GM19455 (cell line): ENCODE data around the gene RNF5.
"Not testable (repeated sequence)": the region's sequence is repeated elsewhere in the genome, so short reads cannot be mapped to it uniquely, and the experiment has no call there.

Experiments
- ATAC-seq: cut with Tn5 transposase; IDR thresholded peaks from one replicate; pipeline ENCODE4 v1.9.1; 2021; ENCODE audit not compliant: unreplicated experiment

The RNF5 gene

DNA sequence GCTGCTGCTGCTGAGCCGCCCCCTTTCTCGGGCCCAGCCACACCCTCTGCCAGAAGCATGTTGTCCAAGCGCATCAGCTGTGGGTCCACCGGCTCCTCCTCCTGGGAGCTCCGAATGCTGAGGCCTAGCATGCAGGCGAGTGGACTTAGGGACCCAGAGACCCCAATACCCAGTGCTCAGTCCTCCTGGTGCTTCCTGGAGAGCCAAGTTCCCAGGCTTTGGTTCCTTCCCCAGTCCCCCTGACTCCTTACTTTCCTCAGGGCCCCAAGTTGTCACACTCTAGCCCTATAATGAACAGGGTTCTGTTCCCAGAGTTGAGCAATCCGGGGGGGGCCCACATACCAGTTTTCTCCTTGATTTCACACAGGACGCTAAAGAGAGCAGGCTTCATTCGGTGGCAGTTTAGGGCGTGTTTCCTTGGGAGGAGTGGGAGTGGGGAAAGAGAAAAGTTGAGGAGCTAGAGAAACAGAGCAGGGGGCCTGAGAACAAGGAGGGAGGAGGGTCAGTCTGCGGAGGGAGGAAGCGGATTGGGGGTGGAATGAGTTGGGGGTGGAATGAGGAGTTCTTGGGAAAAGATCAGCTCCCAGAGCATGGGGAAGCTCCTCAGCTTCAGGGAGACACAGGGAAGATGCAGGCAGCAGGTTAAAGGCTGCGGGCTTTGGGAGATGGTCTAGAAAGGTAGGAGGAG is 10.3 kb downstream of the RNF5 start:
- ATAC-seq, result no peak

DNA sequence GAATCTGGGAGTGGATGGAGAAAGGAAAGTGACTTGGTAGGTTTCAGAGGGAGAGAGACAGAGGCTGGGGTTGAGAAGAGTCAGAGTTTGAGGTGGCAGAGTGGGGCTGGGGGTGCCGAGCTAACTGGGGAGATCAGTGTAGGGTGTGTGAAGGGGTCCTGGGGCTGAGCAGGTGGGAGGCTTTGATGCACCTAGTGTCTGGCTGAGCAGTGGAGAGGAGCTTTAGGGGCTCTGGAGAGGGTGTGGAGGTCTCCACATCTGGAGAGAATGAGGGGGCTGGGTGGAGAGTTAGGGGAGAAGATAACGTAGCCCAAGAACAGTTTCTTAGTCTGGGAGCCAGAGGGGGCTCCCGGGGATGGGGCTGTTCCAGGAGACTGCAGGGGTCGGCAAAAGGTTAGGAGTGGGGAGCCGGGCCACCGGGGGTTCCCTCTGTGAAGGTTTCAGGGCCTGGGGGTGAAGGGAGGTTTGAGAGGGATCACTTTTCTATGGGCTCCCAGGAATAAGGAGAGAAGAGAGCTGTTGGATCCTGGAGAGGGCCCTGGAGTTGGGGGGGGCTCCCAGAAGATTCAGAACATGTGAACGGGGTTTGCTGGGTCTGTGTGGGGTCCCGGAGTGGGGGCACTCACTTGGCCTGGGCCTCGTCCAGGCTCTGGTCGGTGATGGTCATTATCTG is 11.0 kb downstream of the RNF5 start:
- ATAC-seq, result no peak

- ATAC-seq, result no peak
Measured at GRCh38 chr6:32189742-32190053, 11.5 kb downstream of the RNF5 start.

- peak; percentile 44 for ATAC-seq
Measured at GRCh38 chr6:32190054-32190851, 12.0 kb downstream of the RNF5 start, which contains the start of gene PBX2. Gene PBX2 (minus strand): TSS chr6:32190202. CDS start chr6:32189915, 287 bp downstream.

GRCh38 chr6:32190911-32191677 is 12.9 kb downstream of the RNF5 start:
- ATAC-seq, result no peak

DNA sequence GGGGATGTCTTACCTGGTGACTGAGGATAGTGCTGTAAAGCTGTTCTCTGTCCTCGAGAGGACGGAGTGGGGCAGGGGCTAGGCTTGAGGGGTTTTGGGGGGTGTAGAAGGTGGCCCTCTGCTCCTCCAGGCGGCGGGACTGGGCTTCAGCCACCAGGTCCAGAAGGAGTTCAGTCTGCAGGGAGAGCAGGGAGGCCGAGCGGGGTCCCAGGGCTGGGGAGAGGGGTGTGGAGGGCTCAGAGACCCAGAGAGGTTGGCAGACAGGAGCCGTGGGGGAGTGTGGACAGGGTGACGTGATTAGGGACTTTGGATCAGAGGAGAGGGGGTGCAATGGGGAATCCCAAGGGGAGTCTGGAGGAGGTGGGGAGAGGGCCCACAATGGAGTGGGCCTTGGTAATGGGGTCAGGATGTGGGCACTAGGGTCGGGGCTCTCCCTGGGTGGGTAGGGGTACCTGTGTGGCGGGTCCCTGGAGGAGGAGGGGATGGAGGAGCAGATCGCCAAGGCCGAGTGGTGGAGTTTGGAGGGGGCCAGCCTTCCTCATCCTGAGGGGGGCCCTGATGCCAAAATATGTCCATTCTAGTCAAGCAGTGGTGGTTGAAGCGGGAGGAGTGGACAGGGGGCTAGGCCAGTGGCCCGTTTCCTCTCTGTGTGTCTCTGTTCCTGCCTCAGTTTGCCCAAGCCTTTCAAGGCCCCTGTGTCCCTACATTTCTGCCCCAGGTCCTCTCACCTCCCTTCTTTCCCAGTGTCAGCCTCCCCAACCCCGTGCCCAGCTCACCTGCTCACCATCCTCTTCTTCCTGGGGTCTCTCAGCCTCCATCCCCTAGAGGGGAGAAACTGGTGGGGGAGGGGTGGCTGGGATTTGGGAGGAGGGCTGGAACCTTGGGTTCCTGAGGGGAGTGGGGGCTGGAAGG is 13.7 kb downstream of the RNF5 start:
- no peak for ATAC-seq

DNA sequence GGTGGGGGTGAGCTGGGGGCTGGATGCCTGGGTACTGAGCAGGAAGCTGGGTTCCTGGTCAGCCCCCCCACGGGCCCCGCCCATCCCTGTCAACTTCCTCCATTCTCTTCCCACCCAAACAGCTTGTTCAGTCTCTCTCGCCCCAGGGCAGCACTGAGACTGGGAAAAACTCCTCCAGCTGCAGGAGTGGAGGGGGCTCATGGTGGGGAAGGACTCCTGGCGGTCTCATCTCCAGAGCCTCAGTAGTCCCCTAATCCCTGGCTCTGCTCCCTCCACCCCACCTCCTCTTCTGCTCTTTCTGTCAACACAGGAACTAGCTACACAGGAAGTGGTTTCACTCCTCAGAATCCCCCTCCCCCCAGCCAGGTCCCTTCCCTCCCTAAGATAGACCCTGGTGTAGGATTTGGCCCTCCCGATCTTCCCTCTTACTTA is 14.4 kb downstream of the RNF5 start, which contains the start of gene GPSM3:
GPSM3 (minus strand) TSS at position 36 of the 432 bp plus-strand sequence. CDS start 130 bp downstream, outside the sequence.
- ATAC-seq, result no peak

DNA sequence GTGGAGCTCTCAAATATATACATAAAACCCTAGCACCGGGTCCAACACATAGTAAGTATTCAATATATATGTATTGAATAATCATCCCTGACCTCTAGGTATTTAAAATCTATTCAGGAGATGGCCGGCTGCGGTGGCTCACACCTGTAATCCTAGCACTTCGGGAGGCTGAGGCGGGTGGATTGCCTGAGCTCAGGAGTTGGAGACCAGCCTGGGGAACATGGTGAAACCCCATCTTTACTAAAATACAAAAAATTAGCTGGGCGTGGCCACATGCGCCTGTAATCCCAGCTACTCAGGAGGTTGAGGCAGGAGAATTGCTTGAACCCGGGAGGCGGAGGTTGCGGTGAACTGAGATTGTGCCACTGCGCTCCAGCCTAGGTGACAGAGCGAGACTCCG is 14.9 kb downstream of the RNF5 start:
- ATAC-seq, result not testable (repeated sequence)

DNA sequence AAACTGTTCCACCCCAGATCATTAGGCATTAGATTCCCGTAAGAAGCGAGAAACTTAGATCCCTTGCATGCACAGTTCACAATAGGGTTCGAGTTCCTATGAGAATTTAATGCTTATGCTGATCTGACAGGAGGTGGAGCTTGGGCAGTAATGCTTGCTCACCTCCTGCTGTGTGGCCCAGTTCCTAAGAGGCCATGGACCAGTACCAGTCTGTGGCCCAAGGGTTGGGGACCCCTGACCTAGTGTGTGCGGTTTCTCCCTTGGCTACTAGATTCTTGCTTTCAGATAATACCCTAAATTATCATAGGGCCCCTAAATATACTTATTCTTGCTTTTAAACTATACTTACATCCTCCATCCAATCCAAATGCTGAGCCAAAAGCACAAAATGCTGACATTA is 16.2 kb downstream of the RNF5 start:
- no peak for ATAC-seq

DNA sequence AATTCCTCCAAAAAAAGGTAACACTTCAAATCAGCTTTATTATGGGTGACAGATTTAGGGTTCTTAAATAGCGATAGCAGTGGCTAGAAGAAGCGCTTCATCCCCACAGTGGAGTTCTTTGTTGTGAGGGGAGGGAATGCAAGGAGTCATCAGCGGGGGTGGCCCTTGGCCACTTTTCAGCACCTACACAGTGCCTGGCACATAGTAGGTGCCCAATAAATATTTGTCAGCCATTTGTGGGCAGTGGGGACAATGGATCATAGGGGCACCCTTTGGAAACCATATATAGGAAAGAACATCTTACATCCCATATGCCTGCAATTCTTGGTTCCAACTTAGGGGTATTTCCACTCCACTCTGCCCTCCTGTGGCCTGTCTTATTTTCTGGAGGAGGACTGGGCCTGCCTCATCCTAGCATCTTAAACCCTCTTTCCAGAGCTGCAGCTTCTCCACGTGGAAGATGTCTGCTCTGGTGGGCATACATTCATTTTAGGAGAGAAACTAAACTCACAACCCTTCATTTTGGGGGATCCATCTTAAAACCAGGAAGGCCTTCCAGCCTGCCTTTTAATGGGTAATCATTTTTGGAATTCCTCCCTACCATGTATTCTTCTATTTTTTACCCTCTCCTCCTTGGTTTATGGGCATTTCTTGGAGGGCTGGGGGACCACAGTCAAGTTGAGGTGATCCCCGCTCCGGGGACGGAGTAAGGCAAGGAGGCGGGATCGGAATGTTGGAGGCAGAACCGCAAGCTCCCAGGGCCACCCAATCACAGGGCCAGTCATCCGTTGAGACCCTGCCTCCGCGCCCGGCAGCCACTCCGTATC is 16.8 kb downstream of the RNF5 start:
- no peak for ATAC-seq

DNA sequence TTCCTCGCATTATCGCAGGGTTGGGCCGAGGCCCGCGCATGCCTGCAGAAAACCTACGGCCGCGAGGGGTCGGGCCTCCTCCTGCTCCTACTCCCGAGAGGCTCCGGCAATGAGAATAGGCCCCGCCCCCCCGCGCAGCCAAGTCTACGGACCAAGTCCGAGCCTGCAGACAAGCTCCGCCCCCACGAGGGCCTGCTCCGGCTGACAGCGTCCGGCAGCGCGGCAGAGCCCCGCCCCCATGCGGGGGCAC is 17.4 kb downstream of the RNF5 start:
- peak; percentile 73 for ATAC-seq

- peak; percentile 70 for ATAC-seq
Measured at GRCh38 chr6:32195902-32196681, 17.9 kb downstream of the RNF5 start.

- ATAC-seq, result no peak
Measured at GRCh38 chr6:32196682-32197616, 18.7 kb downstream of the RNF5 start.

- no peak for ATAC-seq
Measured at GRCh38 chr6:32198345-32198696, 20.1 kb downstream of the RNF5 start.

DNA sequence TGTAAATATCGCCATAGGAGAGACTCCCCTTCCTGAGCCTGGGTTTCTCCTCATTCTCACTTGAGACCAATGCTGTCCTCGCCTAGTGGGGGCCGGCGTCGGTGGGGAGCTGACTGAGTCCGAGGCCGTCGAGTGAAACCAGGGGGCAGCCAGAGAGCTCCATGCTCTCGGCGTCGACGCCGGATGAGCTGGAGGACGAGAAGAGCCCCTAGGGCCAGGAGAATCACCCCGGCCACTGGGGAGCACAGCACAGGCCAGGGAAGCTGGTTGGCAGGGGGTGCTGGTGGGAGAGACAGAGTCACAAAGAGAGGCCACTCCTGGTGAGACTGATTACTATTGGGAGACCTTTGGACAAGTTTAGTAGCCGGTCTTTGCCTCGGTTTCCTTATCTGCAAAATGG is 20.7 kb downstream of the RNF5 start:
- ATAC-seq, result no peak

GRCh38 chr6:32200711-32201475 is 22.7 kb downstream of the RNF5 start:
- no peak for ATAC-seq

DNA sequence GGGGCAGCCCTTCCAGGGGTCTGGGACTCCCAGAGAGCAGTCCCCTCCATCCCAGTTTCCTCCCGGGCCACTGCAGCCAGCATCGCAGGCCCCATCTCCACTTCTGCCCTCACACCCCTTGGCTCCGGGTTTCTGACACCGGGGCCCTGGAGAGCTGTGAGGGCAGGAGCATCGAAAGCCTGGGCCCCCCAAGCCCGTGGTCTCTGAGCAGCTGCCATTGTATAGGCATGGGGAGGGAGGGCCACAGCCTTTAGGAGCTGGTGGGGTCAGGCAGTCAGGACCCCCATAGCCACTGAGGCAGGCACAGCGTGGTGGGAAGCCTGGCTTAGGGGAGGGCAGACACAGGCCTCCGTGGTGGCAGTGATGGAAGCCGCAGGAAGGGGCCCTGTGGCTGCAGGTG is 24.0 kb downstream of the RNF5 start:
- ATAC-seq, result no peak
